ENCODE results near the gene THSD4. TPM values are rescaled to one million over a fixed set of nuclear protein-coding genes. Genes with fewer than 3 reads are reported as not detected.

The THSD4 gene
- total RNA-seq, 3 donors from 2014 or later = 18.3 to 46.2 (median 27.1) TPM

DNA sequence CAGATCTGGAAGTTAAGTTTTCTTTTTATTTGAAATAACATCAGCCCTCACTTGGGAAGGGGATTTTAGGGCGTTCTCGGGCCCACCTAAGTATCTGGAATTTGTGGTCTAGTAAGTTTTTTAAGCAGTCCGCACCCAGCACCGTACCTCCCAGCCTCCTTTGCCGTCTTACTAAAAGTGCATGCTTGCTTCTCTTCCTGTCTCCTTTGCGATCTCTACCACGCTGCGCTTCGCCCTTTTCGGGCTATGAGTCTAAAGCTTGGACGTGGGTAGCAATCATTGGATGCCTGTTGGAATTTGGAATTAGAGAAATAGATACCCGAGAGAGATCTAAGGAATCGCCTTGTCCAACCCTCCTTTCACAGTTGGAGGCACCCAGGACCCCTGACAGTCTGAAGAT is 1.1 kb downstream of the THSD4 start:
- TF ChIP-seq, protein P1, sequence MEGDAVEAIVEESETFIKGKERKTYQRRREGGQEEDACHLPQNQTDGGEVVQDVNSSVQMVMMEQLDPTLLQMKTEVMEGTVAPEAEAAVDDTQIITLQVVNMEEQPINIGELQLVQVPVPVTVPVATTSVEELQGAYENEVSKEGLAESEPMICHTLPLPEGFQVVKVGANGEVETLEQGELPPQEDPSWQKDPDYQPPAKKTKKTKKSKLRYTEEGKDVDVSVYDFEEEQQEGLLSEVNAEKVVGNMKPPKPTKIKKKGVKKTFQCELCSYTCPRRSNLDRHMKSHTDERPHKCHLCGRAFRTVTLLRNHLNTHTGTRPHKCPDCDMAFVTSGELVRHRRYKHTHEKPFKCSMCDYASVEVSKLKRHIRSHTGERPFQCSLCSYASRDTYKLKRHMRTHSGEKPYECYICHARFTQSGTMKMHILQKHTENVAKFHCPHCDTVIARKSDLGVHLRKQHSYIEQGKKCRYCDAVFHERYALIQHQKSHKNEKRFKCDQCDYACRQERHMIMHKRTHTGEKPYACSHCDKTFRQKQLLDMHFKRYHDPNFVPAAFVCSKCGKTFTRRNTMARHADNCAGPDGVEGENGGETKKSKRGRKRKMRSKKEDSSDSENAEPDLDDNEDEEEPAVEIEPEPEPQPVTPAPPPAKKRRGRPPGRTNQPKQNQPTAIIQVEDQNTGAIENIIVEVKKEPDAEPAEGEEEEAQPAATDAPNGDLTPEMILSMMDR (IDR thresholded peaks at IDR 0.05) = no peak
- peaks cover 22% of the 10 kb centered on the region for H3K4me1 ChIP-seq (ENCODE audit: low read depth)
- ATAC-seq (peak; percentile 39), DNase-seq (peak in 2 of 3 donors; percentile 49 to 52)
- H3K4me3 ChIP-seq = no peak overlapping the region
- no peaks in the 10 kb centered on the region for H3K9me3 ChIP-seq
- no peaks in the 10 kb centered on the region for H3K36me3 ChIP-seq (ENCODE audit: low read depth)
- intact Hi-C loops (cut with DNase I, micrococcal nuclease) = loop anchor here in 1 of 2 donors (5.0 kb wide), 1 partner anchor 326 kb away; no protein-coding TSS in a partner anchor

- Histone ChIP-seq H3K4me3 (no peak overlapping the region), H3K36me3 (ENCODE audit: low read depth) (no peaks in the 10 kb centered on the region), H3K9me3 (no peaks in the 10 kb centered on the region), H3K4me1 (ENCODE audit: low read depth) (peaks cover 16% of the 10 kb centered on the region)
- ATAC-seq (peak; percentile 45), DNase-seq (peak in 2 of 3 donors; percentile 61 to 69)
- intact Hi-C loops (cut with DNase I, micrococcal nuclease) = loop anchor here in 1 of 2 donors (5.0 kb wide), 1 partner anchor 325 kb away; no protein-coding TSS in a partner anchor
- TF ChIP-seq, protein P1 (IDR thresholded peaks at IDR 0.05) = no peak
These were observed 1.7 kb downstream of the THSD4 start for GRCh38 chr15:71116942-71117341.

GRCh38 chr15:71117714-71118305 is 2.5 kb downstream of the THSD4 start:
- H3K36me3 ChIP-seq (ENCODE audit: low read depth) = no peaks in the 10 kb centered on the region
- ATAC-seq = no peak
- no peaks in the 10 kb centered on the region for H3K9me3 ChIP-seq
- no peak overlapping the region for H3K4me3 ChIP-seq
- peaks cover 14% of the 10 kb centered on the region for H3K4me1 ChIP-seq (ENCODE audit: low read depth)
- TF ChIP-seq, protein P1 (IDR thresholded peaks at IDR 0.05) = no peak
- intact Hi-C loops (cut with DNase I, micrococcal nuclease) = loop anchor here in 1 of 2 donors (5.0 kb wide), 1 partner anchor 324 kb away; no protein-coding TSS in a partner anchor
- no peak for DNase-seq

- intact Hi-C loops (cut with DNase I, micrococcal nuclease) = loop anchor here in 1 of 2 donors (5.0 kb wide), 1 partner anchor 324 kb away; no protein-coding TSS in a partner anchor
These were observed 3.1 kb downstream of the THSD4 start for GRCh38 chr15:71118345-71118744.

DNA sequence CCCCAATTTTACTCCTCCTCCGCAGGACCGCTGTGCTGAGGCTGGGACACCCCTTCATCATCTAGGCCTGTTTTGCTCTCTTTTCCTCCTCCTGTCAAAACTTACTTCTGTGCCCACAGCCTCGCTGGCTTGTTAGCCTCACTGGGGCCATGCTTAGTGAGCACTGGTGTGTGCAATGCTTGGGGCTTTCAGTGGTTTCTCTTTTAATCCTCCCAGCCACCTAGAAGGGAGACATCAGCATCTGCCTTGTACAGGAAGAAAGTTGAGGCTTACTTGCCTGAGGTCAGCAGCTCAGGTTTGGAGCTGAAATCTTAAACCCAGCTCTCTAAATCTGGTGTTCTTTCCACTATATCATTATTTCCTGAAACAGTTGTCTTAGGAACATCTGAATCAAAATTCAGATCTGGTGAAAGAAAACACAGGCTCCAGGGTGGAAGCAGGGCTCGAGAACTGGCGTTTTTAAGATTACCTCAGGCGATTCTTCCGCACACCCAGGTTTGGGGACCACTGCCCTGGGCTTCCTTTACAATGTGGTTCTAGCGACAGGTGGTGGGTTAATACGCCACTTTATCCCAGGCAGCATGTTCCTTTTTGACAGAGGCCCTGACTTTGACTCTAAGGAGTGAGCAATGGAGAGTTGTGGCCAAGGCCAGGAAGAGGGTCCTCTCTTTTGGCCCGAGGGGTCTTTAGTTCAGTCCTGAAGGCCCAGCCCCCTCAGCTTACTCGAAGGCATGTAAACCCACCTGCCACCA is 3.8 kb downstream of the THSD4 start:
- Histone ChIP-seq H3K36me3 (ENCODE audit: low read depth) (no peaks in the 10 kb centered on the region), H3K9me3 (no peaks in the 10 kb centered on the region), H3K4me3 (no peak overlapping the region), H3K4me1 (ENCODE audit: low read depth) (peaks cover 14% of the 10 kb centered on the region)
- no peak for ATAC-seq
- intact Hi-C loops (cut with DNase I, micrococcal nuclease) = loop anchor here in 1 of 2 donors (5.0 kb wide), 1 partner anchor 323 kb away; no protein-coding TSS in a partner anchor
- TF ChIP-seq, protein P1 (IDR thresholded peaks at IDR 0.05) = no peak
- DNase-seq = no peak

More at GRCh38 chr15:71118345-71118744, 3.1 kb downstream of the THSD4 start:
- peaks cover 14% of the 10 kb centered on the region for H3K4me1 ChIP-seq (ENCODE audit: low read depth)
- no peaks in the 10 kb centered on the region for H3K36me3 ChIP-seq (ENCODE audit: low read depth)
- no peaks in the 10 kb centered on the region for H3K9me3 ChIP-seq
- no peak overlapping the region for H3K4me3 ChIP-seq
- TF ChIP-seq, protein P1 (IDR thresholded peaks at IDR 0.05) = no peak
- ATAC-seq = no peak
- DNase-seq = no peak

Measured in mucosa of descending colon (tissue), 3 donors.